Activated CD4-positive, alpha-beta memory T cell treated with anti-CD3 and anti-CD28 coated beads, Interleukin-2, amount 10 ng/mL, durations not matched to agents 7 days and 5 days (primary cell): ENCODE measurements around the gene GTF2E1. TPM values are rescaled to one million over a fixed set of nuclear protein-coding genes. Genes with fewer than 3 reads are reported as not detected.

ENCODE experiments used
- CTCF ChIA-PET: fragments of 350-600 bp; sonication (Branson Sonifier 250); formaldehyde crosslinking; loops from one replicate; lab custom pipeline; 2021; ENCODE audit warnings: antibody characterized with exemption, inconsistent platforms; lab: Charles Lee
- POLR2A ChIA-PET: fragments of 350-600 bp; sonication (Branson Sonifier 250); formaldehyde crosslinking; loops from one replicate; lab custom pipeline; 2021; ENCODE audit warnings: antibody characterized with exemption; lab: Charles Lee
- DNase-seq: peaks from one replicate; pipeline ENCODE4 v3.0.0-alpha.2; 2020
- H3K27ac Mint-ChIP-seq: one replicate; pipeline ENCODE4 v1.8.0; 2021; ENCODE audit warnings: mild to moderate bottlenecking, mixed read lengths
- H3K27me3 Mint-ChIP-seq: one replicate; pipeline ENCODE4 v1.8.0; 2021; ENCODE audit warnings: mixed read lengths
- H3K36me3 Mint-ChIP-seq: one replicate; pipeline ENCODE4 v1.8.0; 2021; ENCODE audit warnings: low read depth, mixed read lengths
- H3K4me1 Mint-ChIP-seq: one replicate; pipeline ENCODE4 v1.8.0; 2021; ENCODE audit warnings: mixed read lengths
- H3K4me3 Mint-ChIP-seq: one replicate; pipeline ENCODE4 v1.8.0; 2021; ENCODE audit warnings: mild to moderate bottlenecking, mixed read lengths
- H3K9me3 Mint-ChIP-seq: one replicate; pipeline ENCODE4 v1.8.0; 2021; ENCODE audit warnings: mixed read lengths
- total RNA-seq, 2 experiments: library from RNA; stranded (reverse); gene quantifications; one replicate each; pipeline ENCODE4 v1.2.3, GENCODE V29; 2021

GTF2E1 gene
- total RNA-seq, 2 experiments from 2014 or later, result 28.7 to 34.5 TPM

DNA sequence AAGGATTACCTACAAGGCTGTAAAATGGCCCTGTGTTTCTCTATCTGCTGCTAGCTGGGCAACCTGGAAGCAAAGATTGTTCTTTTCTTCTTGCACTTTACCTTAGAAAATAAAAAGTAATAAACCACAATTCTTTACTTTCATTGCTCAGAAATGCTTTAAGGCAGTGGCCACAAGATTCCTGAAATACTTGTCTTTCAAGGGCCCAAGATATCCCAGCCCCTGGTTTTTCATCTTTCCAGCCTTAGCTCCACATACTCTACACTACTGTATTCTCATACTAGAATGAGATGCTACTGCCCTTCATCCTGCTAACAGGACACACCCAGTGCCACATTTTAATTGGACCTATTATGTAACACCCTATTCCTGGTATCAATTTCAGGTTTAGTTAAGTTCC lies 78.9 kb downstream of the GTF2E1 start:
- no peaks in the 10 kb centered on the region for H3K36me3 Mint-ChIP-seq
- POLR2A ChIA-PET, result no interaction called here
- no peaks in the 10 kb centered on the region for H3K4me1 Mint-ChIP-seq
- no peak overlapping the region for H3K4me3 Mint-ChIP-seq
- no peak for DNase-seq
- CTCF ChIA-PET, result no interaction called here
- no peak overlapping the region for H3K27ac Mint-ChIP-seq
- no peaks in the 10 kb centered on the region for H3K9me3 Mint-ChIP-seq
- peaks cover 20% of the 10 kb centered on the region for H3K27me3 Mint-ChIP-seq

DNA sequence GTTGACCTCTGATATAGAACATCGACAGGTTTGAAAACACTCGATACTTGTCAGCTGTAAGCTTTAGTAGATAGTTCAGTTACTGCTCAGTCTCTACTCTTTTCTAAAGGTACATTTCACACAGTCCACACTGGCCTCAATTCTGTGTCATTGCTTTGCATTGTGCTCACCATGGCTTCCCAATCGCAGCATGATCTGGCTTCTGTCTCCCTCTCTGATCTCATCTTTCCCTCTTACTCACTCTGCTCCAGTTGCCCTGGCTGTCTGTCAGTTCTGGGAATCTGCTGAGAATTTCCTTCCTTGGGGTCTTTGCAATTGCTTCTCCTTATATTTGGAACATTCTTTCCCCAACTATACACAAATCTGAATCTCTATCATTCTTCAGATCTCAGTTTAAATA lies 80.6 kb downstream of the GTF2E1 start:
- ChIA-PET POLR2A (no interaction called here), CTCF (no interaction called here)
- H3K9me3 Mint-ChIP-seq, result no peaks in the 10 kb centered on the region
- DNase-seq, result no peak
- no peak overlapping the region for H3K27ac Mint-ChIP-seq
- H3K36me3 Mint-ChIP-seq, result no peaks in the 10 kb centered on the region
- no peaks in the 10 kb centered on the region for H3K4me1 Mint-ChIP-seq
- no peak overlapping the region for H3K4me3 Mint-ChIP-seq
- H3K27me3 Mint-ChIP-seq, result peaks cover 18% of the 10 kb centered on the region

DNA sequence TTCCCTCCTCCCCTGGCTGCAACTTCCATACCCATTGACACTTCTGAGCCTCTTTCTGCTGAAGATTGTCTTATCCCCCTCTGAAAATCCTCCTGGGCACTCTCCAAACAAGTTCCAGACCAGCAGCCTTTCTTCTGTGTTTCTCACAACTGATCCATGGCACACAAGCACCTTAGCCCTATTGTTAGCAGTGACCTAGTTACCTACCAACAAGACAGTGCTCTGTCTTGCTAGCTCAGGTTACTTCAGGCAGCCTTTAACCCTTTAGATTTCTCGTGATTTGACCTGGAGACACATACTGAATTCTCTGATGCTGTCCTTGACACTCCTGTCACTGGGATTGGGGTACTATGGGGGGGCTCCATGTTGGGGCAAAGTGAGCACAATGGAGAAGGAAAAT lies 82.1 kb downstream of the GTF2E1 start:
- ChIA-PET POLR2A (no interaction called here), CTCF (no interaction called here)
- no peak overlapping the region for H3K4me3 Mint-ChIP-seq
- peaks cover 12% of the 10 kb centered on the region for H3K27me3 Mint-ChIP-seq
- H3K4me1 Mint-ChIP-seq, result no peaks in the 10 kb centered on the region
- no peak overlapping the region for H3K27ac Mint-ChIP-seq
- H3K9me3 Mint-ChIP-seq, result no peaks in the 10 kb centered on the region
- no peaks in the 10 kb centered on the region for H3K36me3 Mint-ChIP-seq
- DNase-seq, result no peak

DNA sequence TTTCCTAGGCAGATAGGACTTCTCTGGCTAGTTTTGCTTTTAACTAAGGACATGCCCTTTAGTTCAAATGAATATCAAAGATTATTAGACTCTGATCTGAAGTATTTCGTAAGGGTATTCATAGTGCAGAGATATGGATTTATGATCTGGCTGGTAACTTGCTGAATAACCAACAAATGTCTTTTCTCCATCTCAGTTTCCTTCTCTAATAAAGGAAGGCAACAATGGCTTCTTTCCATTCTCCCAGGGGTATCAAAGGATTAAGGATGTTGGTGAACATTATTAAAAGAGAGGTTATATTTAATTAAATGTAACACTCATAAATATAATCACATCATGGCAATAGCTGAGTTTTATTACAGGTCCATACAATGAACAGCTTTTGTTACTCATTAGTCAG lies 86.3 kb downstream of the GTF2E1 start:
- ChIA-PET POLR2A (no interaction called here), CTCF (no interaction called here)
- Mint-ChIP-seq H3K4me1 (no peaks in the 10 kb centered on the region), H3K36me3 (no peaks in the 10 kb centered on the region), H3K27ac (no peak overlapping the region), H3K9me3 (no peaks in the 10 kb centered on the region), H3K4me3 (no peak overlapping the region), H3K27me3 (peaks cover 9% of the 10 kb centered on the region)
- no peak for DNase-seq

DNA sequence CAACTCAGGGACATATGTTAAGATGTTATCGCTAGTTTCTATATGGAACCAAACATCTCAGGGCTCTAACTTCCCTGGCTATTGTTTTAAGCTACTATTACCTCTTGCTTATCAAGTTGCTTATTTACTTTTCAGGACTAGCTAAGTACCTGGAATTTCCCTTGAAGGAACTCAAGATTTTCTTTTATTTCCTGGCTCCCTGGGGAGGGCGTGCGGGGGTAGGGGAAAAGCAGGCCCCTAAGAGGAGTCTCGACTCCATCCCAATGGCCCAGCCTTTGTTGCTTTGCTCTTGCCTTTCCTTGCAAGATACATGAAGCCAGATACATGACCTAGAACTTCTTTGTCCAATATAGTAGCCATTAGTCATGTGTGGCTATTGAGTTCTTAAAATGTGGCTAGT lies 88.5 kb downstream of the GTF2E1 start:
- Mint-ChIP-seq H3K36me3 (no peaks in the 10 kb centered on the region), H3K9me3 (no peaks in the 10 kb centered on the region), H3K27ac (no peak overlapping the region), H3K27me3 (peaks cover 9% of the 10 kb centered on the region), H3K4me1 (no peaks in the 10 kb centered on the region), H3K4me3 (no peak overlapping the region)
- CTCF ChIA-PET, result no interaction called here
- no peak for DNase-seq
- POLR2A ChIA-PET, result no interaction called here

Other genes starting within 250 kb of the GTF2E1 start
- gene NDUFB4, start 146.4 kb upstream of the GTF2E1 start, total RNA-seq, result 100 to 1,000 TPM; 135 to 142 TPM
- gene HGD, start 60.5 kb upstream of the GTF2E1 start, total RNA-seq, result under 1 TPM; 0.43 to 0.96 TPM
- gene RABL3, start 228 bp upstream of the GTF2E1 start, total RNA-seq, result 10 to 100 TPM; 22.3 to 24.7 TPM
- not detected for gene STXBP5L, start 165.5 kb downstream of the GTF2E1 start, total RNA-seq